ENCODE results near the gene C1QTNF9B.

C1QTNF9B gene

DNA sequence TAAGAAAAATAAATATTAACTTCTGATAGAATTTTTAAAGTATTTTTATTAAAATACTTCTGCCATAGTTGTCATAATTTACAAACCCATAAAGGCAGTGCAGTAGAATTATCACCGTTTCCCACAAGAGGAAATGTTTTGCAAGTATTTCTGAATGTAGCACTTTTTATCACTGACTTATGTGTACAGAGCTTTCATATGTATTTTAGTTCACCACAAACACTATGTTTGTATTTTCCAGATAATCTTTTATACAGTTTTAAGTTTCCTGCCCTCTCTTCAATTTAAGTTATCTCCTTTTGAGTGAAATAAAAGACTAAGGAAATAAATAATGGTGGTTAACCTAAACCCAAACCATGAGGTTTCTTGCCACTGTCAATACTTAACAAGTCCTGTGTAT is 32.3 kb downstream of the C1QTNF9B start:
- no peak overlapping the region for H3K4me3 ChIP-seq (ENCODE audit: low read depth, low read length)
- TF ChIP-seq, protein P1, sequence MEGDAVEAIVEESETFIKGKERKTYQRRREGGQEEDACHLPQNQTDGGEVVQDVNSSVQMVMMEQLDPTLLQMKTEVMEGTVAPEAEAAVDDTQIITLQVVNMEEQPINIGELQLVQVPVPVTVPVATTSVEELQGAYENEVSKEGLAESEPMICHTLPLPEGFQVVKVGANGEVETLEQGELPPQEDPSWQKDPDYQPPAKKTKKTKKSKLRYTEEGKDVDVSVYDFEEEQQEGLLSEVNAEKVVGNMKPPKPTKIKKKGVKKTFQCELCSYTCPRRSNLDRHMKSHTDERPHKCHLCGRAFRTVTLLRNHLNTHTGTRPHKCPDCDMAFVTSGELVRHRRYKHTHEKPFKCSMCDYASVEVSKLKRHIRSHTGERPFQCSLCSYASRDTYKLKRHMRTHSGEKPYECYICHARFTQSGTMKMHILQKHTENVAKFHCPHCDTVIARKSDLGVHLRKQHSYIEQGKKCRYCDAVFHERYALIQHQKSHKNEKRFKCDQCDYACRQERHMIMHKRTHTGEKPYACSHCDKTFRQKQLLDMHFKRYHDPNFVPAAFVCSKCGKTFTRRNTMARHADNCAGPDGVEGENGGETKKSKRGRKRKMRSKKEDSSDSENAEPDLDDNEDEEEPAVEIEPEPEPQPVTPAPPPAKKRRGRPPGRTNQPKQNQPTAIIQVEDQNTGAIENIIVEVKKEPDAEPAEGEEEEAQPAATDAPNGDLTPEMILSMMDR (IDR thresholded peaks at IDR 0.05; ENCODE audit: borderline replicate concordance, insufficient read depth, low read depth, low read length) = no peak

GRCh38 chr13:23861310-23861709 is 36.0 kb downstream of the C1QTNF9B start:
- TF ChIP-seq, protein P1 (IDR thresholded peaks at IDR 0.05; ENCODE audit: borderline replicate concordance, insufficient read depth, low read depth, low read length) = no peak
- H3K4me3 ChIP-seq (ENCODE audit: low read depth, low read length) = no peak overlapping the region

DNA sequence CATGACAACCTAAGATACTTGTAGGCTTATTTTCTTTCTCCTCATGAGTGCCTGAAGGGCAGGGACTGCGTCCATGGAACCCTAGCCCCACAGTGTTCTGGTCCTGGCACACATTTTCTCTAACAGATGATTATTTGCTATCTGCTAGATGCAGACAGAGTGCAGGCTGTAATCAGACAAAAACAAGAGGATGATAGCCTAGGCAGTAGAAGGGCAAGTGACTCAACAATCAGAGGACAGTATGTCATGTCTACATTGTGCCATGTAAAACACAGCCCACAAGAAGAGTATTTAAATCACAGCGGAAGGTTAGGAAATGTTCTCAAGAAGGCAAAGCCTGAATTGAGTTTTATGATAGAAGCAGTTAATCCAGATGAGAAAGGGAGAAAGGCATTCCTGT is 37.4 kb downstream of the C1QTNF9B start:
- TF ChIP-seq, protein P1 (IDR thresholded peaks at IDR 0.05; ENCODE audit: borderline replicate concordance, insufficient read depth, low read depth, low read length) = no peak
- H3K4me3 ChIP-seq (ENCODE audit: low read depth, low read length) = no peak overlapping the region

DNA sequence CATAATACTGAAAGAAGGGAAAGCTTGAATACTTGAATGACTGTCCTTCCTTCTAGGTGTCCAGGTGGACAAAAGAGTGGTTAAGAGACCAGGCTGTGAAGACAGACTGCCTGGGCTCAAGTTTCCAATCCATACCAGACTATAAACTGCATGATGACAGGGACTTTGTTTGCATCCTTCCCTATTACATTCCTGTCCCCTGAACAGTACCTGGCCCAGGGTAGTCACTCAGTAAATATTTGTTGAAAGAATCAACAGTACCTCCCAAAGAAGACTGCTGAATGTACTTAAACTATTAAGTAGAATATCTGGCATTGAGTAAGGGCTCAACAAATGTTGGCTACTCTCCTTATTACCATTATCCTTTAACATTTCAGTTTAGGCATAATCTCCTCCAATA is 37.8 kb downstream of the C1QTNF9B start:
- TF ChIP-seq, protein P1 (IDR thresholded peaks at IDR 0.05; ENCODE audit: borderline replicate concordance, insufficient read depth, low read depth, low read length) = no peak
- no peak overlapping the region for H3K4me3 ChIP-seq (ENCODE audit: low read depth, low read length)

- no peak overlapping the region for H3K4me3 ChIP-seq (ENCODE audit: low read depth, low read length)
- TF ChIP-seq, protein P1 (IDR thresholded peaks at IDR 0.05; ENCODE audit: borderline replicate concordance, insufficient read depth, low read depth, low read length) = no peak
These were observed 38.8 kb downstream of the C1QTNF9B start for GRCh38 chr13:23858546-23858945.

- H3K4me3 ChIP-seq (ENCODE audit: low read depth, low read length) = no peak overlapping the region
- TF ChIP-seq, protein P1 (IDR thresholded peaks at IDR 0.05; ENCODE audit: borderline replicate concordance, insufficient read depth, low read depth, low read length) = no peak
These were observed 41.1 kb downstream of the C1QTNF9B start for GRCh38 chr13:23856008-23856750.

DNA sequence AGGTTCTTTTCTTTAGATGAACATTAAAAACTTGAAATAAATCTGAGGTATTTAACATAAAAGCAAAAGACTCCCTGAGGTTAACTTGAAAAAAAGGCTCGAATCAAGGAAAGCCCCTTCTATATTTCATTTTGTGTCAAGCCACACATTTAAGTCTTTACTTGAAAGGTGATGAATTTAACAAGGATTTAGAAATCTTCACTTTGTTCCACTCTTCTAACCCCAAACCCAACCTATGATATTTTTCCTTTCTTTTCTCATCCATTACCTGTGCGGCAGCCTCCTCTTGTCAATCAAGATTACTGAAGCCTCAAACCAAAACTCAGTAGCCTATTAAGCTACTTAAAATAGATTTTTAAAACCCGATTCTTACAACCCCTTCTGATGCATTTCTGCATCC is 41.9 kb downstream of the C1QTNF9B start:
- TF ChIP-seq, protein P1 (IDR thresholded peaks at IDR 0.05; ENCODE audit: borderline replicate concordance, insufficient read depth, low read depth, low read length) = no peak
- no peak overlapping the region for H3K4me3 ChIP-seq (ENCODE audit: low read depth, low read length)

All from GM12875 (cell line).